GM12801 (cell line): Measurements from ENCODE around the gene ABCB8.

Experiments used
- TF ChIP-seq, protein P1 (sequence below): IDR thresholded peaks from one replicate; pipeline ENCODE4 v1.5.1; 2011; ENCODE audit warnings: control low read depth; ENCODE audit not compliant: insufficient read length; ENCODE audit errors: extremely low read depth

Gene ABCB8

GRCh38 chr7:150986556-150986955 lies 41.7 kb upstream of the ABCB8 start:
- TF ChIP-seq, protein P1, sequence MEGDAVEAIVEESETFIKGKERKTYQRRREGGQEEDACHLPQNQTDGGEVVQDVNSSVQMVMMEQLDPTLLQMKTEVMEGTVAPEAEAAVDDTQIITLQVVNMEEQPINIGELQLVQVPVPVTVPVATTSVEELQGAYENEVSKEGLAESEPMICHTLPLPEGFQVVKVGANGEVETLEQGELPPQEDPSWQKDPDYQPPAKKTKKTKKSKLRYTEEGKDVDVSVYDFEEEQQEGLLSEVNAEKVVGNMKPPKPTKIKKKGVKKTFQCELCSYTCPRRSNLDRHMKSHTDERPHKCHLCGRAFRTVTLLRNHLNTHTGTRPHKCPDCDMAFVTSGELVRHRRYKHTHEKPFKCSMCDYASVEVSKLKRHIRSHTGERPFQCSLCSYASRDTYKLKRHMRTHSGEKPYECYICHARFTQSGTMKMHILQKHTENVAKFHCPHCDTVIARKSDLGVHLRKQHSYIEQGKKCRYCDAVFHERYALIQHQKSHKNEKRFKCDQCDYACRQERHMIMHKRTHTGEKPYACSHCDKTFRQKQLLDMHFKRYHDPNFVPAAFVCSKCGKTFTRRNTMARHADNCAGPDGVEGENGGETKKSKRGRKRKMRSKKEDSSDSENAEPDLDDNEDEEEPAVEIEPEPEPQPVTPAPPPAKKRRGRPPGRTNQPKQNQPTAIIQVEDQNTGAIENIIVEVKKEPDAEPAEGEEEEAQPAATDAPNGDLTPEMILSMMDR, result no peak

- TF ChIP-seq, protein P1, result no peak
These were observed 39.7 kb upstream of the ABCB8 start for GRCh38 chr7:150988230-150989226.

- TF ChIP-seq, protein P1, result no peak
These were observed 38.8 kb upstream of the ABCB8 start for GRCh38 chr7:150989456-150989855.

GRCh38 chr7:150990416-150991186 lies 37.6 kb upstream of the ABCB8 start, which contains the start of gene NOS3:
TSS of gene NOS3 (plus strand) at chr7:150991017. CDS start at chr7:150993804, 2,787 bp downstream.
- TF ChIP-seq, protein P1, result no peak

- TF ChIP-seq, protein P1, result no peak
These were observed 36.1 kb upstream of the ABCB8 start for GRCh38 chr7:150992051-150992640.

- TF ChIP-seq, protein P1, result no peak
These were observed 35.4 kb upstream of the ABCB8 start for GRCh38 chr7:150992833-150993302.

DNA sequence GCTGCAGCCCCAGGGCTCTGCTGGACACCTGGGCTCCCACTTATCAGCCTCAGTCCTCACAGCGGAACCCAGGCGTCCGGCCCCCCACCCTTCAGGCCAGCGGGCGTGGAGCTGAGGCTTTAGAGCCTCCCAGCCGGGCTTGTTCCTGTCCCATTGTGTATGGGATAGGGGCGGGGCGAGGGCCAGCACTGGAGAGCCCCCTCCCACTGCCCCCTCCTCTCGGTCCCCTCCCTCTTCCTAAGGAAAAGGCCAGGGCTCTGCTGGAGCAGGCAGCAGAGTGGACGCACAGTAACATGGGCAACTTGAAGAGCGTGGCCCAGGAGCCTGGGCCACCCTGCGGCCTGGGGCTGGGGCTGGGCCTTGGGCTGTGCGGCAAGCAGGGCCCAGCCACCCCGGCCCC lies 34.7 kb upstream of the ABCB8 start:
- TF ChIP-seq, protein P1, result no peak
